Astrocyte of the spinal cord (primary cell): Measurements from ENCODE around the gene LCN6.
"Not testable (repeated sequence)": the region's sequence is repeated elsewhere in the genome, so short reads cannot be mapped to it uniquely, and the experiment has no call there.

ENCODE experiments used
- DNase-seq: peaks from one replicate; pipeline ENCODE4 v3.0.0; 2011; ENCODE audit warnings: low read depth, low spot score
- H3K4me3 ChIP-seq: 2 replicates; pipeline ENCODE4 v1.5.1; 2011; ENCODE audit warnings: low read depth, mild to moderate bottlenecking, low read length, moderate library complexity
- CTCF ChIP-seq: IDR thresholded peaks from 2 replicates; pipeline ENCODE4 v1.5.1; 2012; ENCODE audit warnings: low read depth, mild to moderate bottlenecking, low read length, inconsistent platforms
- in situ Hi-C: cut with HindIII; loops from 2 replicates; pipeline ENCODE4 v1.10.0; 2017; ENCODE audit warnings: low sequenced_read_pairs

The LCN6 gene

GRCh38 chr9:136766410-136767120, 18.2 kb upstream of the LCN6 start:
- in situ Hi-C loops, DNase-seq, H3K4me3 ChIP-seq: not testable (repeated sequence)

GRCh38 chr9:136765745-136766409, 17.6 kb upstream of the LCN6 start:
- in situ Hi-C loops, H3K4me3 ChIP-seq, DNase-seq: not testable (repeated sequence)

More at GRCh38 chr9:136766410-136767120, 18.2 kb upstream of the LCN6 start:
- TF ChIP-seq CTCF = peak; percentile 19

DNA sequence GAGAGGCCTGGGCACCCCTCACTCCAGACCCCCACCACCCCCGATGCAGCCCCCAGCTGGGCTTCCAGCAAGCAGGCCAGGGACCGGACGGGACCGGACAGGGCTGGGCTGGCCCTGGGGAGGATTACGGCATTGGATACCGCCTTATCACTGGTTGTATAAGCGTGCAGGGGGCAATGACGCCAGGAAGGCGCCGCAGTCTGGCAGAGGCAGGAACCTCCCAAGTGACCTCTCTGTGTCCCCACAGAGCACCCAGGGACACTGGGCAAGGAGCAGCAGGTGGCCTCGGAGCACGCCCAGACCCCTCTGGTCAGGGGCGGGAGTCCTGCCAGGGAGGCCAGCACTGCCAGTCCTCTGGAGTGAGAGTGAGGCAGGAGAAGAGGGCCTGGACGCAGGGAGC, 16.7 kb upstream of the LCN6 start:
- TF ChIP-seq CTCF = no peak
- in situ Hi-C loops = no loop called here
- DNase-seq = no peak
- no peak overlapping the region for H3K4me3 ChIP-seq

- no peak within 1 kb of the TSS for H3K4me3 ChIP-seq
- no peak for TF ChIP-seq CTCF
- in situ Hi-C loops = no loop called here
- no peak for DNase-seq
These were observed 16.1 kb upstream of the LCN6 start, which contains the start of gene LCN15 for GRCh38 chr9:136764301-136764891. LCN15 (minus strand) TSS chr9:136764518; CDS start chr9:136764488, 30 bp downstream.

DNA sequence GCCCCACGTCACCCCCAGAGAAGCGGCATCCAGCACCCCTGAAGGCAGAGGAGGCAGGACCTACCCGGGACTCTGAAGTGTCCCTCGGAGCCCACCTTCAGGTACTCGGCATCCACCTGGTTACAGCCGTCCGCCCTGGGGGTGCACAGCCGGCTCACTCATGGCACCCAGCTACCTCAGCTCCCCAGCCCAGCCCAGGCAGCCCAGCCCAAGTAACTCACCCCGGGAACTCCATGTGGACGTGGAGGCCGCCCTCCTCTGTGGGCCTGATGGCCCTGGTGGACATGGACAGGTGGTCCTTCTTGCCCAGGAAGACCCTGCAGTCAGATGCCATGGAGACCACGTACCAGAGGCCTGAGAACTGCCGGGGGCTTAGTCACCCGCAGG, 15.3 kb upstream of the LCN6 start:
- no peak overlapping the region for H3K4me3 ChIP-seq
- no peak for TF ChIP-seq CTCF
- in situ Hi-C loops = no loop called here
- no peak for DNase-seq

GRCh38 chr9:136762915-136763648, 14.8 kb upstream of the LCN6 start:
- in situ Hi-C loops = no loop called here
- H3K4me3 ChIP-seq = no peak overlapping the region
- DNase-seq = no peak
- TF ChIP-seq CTCF = no peak
